Cardiac septum (tissue), 1 donor: ENCODE measurements around the gene FYN. TPM values are rescaled to one million over a fixed set of nuclear protein-coding genes. Genes with fewer than 3 reads are reported as not detected.

Experiments
- DNase-seq: peaks from one replicate; pipeline ENCODE4 v3.0.0-alpha.2; 2020; ENCODE audit warnings: low spot score
- intact Hi-C: fragments of 100-400 bp; cut with DNase I; formaldehyde crosslinking; loops from one replicate; pipeline ENCODE4 v1.14.0; 2022
- total RNA-seq: library from RNA; stranded (reverse); fragmentation: NEBNext Ultra II Directional; extraction: Animal tissue kit (Norgen Biotek cat#: 25700); gene quantifications from one replicate; pipeline ENCODE4 v1.2.1, GENCODE V29; 2021
- donor health status: DM: no; HTN: no; CAD: no.

Gene FYN
- total RNA-seq, 1 donor from 2014 or later: 65.3 TPM

DNA sequence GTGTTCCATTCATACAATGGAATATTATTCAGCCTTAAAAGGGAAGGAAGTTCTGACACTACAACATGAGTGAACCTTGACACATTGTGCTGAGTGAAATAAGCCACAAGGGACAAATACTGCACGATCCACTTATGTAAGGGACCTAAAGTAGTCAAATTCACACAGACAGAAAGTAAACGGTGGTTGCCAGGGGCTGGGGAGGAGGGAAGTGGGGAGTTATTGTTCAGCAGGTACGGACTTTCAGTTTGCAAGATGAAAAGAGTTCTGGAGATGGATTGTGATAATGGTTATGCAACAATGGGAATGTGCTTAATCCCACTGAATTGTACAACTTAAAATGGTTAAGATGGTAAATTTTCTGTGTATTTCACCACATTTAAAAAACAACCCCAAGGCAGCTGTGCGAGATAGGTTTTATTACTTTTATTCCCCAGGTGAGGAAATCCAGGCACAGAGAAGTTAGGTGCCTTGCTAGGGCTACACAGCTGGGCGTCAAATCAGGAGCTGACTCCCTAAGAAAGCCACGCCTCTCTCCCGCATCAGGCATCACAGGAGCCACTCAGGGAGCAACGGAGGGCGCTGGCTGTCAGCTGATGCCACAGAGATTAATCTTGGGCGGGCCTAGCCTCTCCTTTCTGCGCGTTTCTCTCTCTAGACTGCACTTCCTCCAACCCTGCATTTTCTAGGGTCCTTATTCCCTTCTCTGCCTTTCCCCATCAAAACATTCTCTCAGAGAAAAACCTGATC, 258.2 kb downstream of the FYN start:
- intact Hi-C loops: no loop called here
- DNase-seq: no peak

DNA sequence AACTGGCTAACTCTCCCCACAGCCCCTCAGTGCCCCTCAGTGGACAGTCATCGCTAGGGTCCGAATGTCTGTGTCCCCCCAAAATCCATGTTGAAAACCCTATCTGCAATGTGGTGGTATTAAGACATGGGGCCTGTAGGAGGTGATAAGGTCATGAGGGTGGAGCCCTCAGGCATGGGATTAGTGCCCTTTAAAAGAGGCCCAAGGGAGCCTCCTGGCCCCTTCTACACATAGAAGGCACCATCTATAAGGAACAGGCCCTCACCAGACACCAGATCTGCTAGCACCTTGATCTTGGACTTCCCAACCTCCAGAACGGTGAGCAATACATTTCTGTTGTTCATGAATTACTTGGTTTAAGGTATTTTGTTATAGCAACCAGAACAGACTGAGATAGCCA, 260.9 kb downstream of the FYN start:
- DNase-seq: no peak

DNA sequence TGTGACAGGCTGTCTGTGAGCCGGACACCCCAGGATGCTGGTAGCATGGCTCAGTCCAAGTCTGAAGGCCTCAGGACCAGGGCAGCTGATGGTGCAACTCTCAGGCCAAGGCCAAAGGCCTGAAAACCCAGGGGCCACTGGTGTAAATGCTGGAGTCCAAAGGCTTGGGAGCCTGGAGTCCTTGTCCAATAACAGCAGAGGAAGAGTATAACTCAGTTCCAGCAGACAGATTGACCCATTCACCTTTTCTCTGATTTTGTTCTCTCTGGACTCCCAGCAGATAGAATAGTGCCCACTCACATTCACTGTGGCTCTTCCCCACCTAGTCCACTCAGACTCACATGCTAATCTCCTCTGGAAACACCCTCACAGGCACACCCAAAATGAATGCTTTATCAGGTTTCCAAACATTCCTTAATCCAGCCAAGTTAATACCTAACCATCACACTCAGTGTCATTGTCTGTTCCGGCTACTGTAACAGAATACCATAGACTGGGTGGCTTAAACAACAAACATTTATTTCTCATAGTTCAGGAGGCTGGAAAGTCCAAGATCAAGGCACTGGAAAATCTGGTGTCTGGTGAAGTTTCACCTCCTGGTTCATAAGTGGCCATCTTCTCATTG, 262.6 kb downstream of the FYN start:
- DNase-seq: no peak
- intact Hi-C loops: no loop called here

More for the DNA sequence above, 260.9 kb downstream of the FYN start:
- intact Hi-C loops: no loop called here

Other genes starting within 250 kb of the FYN start
- not detected for gene CCN6, start 180.7 kb upstream of the FYN start, total RNA-seq
- 21.6 TPM for gene TUBE1, start 214.0 kb upstream of the FYN start, total RNA-seq
- gene FAM229B, start 214.1 kb upstream of the FYN start, total RNA-seq: 43.5 TPM